Fibroblast of gingiva (primary cell): ENCODE data around the gene BTBD18.
A peak's percentile ranks its signal among the peaks of the same experiment; 100 is the strongest.
"Not testable (repeated sequence)": the region's sequence is repeated elsewhere in the genome, so short reads cannot be mapped to it uniquely, and the experiment has no call there.

Experiments used
- DNase-seq: peaks from one replicate; pipeline ENCODE4 v3.0.0-alpha.2; 2011; ENCODE audit warnings: low read depth

The BTBD18 gene

GRCh38 chr11:57732661-57733060, 19.0 kb downstream of the BTBD18 start:
- no peak for DNase-seq

GRCh38 chr11:57729479-57729878, 22.1 kb downstream of the BTBD18 start:
- no peak for DNase-seq

- no peak for DNase-seq
Measured at GRCh38 chr11:57728829-57729228, 22.8 kb downstream of the BTBD18 start.

GRCh38 chr11:57727185-57727584, 24.4 kb downstream of the BTBD18 start:
- no peak for DNase-seq

GRCh38 chr11:57716726-57717125, 34.9 kb downstream of the BTBD18 start:
- DNase-seq = not testable (repeated sequence)

- no peak for DNase-seq
Measured at GRCh38 chr11:57713835-57714234, 37.8 kb downstream of the BTBD18 start.

- DNase-seq = peak; percentile 99
Measured at GRCh38 chr11:57712256-57713150, 39.1 kb downstream of the BTBD18 start, which contains the start of gene TMX2. TMX2 (plus strand) TSS chr11:57712593; CDS start chr11:57712619, 26 bp downstream.

GRCh38 chr11:57711414-57712255, 40.0 kb downstream of the BTBD18 start, which contains the start of gene MED19:
MED19 (minus strand) TSS chr11:57712215; CDS start chr11:57712179, 36 bp downstream.
- peak; percentile 47 for DNase-seq

- no peak for DNase-seq
Measured at GRCh38 chr11:57709802-57710367, 41.7 kb downstream of the BTBD18 start.

- DNase-seq = not testable (repeated sequence)
Measured at GRCh38 chr11:57705432-57705831, 46.2 kb downstream of the BTBD18 start.

GRCh38 chr11:57704932-57705331, 46.7 kb downstream of the BTBD18 start:
- DNase-seq = no peak

- DNase-seq = no peak
Measured at GRCh38 chr11:57703341-57703740, 48.3 kb downstream of the BTBD18 start.

GRCh38 chr11:57700425-57700824, 51.2 kb downstream of the BTBD18 start:
- no peak for DNase-seq

- DNase-seq = no peak
Measured at GRCh38 chr11:57699813-57700212, 51.8 kb downstream of the BTBD18 start.

GRCh38 chr11:57698843-57699365, 52.7 kb downstream of the BTBD18 start:
- DNase-seq = no peak
